ENCODE results near the gene PTPRR.

Gene PTPRR

DNA sequence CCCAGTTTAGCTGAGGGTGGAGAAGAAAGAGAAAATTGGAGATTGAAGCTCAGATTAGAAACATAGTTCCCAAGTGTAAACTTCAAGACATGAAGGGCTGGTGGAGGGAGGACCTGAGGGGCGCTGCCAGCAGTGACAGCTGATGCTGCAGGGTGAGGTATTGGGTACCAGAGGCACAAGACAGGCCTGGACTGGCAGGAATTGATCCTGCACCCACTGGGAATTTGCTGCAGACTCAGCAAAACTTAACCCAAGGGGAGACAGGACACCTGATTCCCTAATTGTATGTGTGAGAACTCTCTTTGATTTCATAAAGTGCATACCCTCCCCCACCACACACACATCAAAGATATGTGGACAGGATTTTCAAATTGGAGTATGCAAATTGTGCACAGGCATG lies 11.6 kb downstream of the PTPRR start:
- no peak for DNase-seq

DNA sequence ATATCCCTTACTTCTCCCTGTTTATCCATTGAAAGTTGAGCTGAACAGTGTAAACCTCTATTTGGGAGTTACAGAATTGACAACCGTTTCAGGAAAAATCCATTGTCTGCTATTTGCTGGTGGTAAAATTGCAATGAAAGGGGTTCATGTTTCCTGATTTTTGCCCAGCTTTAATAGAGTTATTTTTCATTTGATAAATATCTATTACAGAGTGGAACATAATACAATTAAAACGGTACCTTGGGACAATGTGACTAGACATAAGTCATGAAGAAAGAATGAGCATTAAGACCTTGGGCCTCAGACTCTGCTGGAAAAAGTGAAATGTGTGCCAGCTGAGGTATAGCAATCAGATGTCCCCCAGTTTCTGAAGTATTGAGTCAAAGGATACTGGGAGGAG lies 13.1 kb downstream of the PTPRR start:
- no peak for DNase-seq

DNA sequence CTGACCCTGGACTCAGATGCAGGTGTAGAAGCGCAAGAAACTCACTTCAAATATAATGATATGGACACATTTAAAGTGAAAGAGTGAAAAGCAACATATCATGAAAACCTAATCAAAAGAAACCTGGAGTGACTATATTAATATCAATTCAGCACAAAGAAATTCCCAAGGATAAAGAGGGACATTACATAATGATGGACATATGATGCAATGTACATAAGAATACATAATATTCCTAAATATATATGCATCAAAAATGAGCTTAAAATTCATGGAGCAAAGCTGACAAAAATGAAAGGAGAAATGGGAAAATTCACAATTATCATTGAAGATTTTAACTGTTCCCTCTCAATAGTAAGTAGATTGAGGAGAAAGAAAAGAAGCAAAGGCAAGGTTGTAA lies 24.6 kb downstream of the PTPRR start:
- no peak for DNase-seq

DNA sequence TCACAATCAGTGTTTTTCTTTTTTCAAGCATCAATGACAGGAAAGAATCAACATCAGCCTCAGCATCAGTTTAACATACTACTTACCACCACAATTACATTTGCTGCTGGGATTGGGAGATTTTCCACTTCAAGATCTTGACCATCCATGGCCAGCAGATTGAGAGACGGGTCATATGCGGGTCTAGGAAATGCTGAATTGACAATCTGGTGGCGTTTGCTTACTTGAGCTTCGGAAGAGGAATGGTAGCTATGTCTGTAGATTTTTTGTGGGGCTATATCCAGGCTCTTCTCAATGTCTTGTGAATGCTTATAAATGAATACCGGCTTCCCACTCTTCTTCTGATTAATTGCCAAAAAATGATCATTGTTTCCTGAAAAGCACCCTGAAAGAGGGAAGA lies 27.9 kb downstream of the PTPRR start:
- DNase-seq = no peak

DNA sequence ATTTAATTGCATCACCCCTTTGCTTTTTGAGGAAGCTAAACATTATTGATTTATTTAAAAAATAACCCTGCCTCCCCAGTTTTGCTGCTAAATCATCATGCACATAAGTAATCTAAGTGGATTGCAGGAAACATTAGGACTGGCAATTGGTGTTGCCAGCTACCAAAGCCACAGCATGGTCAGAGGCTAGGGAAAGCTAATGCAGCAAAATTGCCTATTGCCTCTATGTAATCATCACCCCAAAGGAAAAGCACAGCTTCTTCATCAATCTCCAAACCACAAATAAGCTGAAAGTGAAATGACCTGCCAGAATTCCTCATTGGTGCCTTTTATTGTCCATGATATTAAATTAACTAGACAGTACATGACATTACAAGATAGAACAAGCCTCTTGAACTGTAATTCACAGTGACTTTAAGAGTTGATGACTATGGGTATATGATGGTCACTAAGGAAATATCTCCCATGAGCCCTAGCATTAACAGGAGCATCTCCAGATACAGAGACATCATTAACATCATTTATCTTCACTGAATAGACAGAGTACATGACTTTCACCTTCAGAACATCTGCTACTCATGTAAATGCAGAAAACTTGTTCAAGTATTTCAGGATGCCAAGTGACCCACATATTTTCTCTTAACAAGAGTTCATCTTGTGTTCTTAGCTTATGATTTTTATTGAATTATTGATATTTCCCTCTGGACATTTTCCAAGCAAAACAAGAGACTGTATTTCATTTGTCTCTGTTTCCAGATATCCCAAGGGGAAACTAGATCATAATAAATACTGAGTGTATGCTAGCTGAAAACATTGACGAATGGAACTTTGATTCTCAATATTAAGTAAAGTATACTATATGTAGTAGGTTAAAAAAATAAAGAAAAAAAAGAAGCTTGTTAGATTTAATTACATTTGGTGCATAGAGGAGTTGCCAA lies 29.4 kb downstream of the PTPRR start:
- no peak for DNase-seq

DNA sequence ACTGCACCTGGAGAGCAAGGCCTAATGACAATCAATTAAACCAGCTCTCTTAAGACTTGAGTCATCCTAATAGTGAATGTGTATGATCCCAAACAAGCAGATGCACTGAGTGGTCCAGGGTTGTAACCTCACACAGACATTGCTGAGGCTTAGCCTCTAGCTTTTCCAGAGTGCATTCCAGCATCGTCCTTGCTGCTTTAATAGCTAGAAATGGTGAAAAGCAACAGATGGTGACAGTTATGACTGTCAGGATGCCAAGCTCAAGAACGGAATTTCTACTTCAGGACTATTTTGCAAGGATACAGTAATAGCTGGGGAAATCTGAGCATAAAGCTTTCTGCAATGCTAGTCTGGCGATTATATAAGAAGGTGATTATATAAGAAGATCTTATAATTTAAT lies 34.6 kb downstream of the PTPRR start:
- DNase-seq = no peak

DNA sequence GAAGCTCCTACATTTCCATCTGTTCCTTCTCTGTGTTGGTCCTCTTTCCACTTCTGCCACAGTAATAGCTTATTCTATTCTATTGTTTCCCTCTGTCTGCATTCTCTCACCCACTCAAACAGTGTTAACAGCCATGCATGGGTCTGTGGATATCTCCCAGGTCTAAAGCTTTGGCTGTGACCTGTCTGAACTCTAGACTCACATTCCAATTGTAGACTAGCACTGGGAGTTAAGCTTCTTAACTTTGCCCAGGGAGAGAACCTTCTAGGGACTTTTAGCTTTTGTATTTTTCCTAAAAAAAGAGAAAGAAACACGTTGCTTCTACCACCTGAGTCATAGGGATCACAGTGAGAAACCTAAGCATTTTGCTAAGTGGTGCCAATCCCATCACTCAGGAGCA lies 36.7 kb downstream of the PTPRR start:
- no peak for DNase-seq

DNA sequence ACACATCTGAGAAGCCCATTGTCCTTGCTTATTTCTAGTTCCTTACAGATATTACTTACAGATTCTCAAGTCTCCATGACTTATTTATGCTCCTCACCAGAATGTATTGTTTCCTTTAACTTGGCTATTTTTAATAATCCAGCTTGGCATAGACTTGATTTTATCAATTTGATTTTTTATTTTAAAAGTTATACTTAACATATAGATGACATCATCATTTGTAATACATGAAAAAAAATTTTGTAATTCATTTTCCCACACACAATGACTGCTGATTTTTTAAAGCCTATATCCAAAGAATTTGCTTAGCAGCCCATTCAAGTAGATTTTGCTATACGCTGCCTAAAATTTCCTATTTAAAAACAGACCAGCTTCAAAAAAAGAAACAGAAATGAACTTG lies 39.8 kb downstream of the PTPRR start:
- no peak for DNase-seq

DNA sequence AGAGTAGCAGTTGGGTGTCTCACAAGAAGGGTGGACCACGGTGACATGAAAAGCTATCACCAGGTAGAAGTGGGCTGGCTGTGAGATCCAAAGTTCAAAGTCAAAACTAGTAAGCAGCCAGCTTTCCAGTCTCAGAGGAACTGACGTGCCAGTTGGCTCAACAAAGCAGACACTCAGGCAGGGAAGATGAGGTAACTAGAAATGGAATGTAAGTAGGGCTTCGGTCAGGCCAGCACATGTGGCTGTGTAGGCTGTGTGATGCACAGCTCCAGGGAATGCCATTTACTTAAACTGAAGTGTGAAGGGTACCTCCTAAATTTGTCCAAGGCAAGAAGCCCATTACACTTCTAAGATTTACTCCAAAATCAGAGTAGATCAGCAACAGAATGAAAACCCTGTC lies 43.6 kb downstream of the PTPRR start:
- DNase-seq = no peak

DNA sequence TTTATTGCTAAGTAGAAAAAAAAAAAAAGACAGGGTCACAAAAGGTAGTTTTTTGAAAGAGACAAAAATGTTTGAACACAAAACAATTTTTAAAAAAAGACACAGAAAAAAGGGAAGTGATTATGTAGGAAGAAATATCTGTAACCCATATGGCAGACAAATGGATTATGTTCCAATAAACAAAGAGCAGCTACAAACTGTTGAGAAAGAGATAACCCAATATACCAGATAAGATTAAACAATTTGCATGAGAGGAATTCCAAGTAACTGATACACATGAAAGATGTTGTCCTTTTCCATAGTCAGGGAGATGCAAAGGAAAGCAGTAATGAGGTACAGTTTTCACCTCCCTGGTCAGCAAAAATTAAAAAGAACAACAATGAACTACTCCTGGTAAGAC lies 44.9 kb downstream of the PTPRR start:
- no peak for DNase-seq

DNA sequence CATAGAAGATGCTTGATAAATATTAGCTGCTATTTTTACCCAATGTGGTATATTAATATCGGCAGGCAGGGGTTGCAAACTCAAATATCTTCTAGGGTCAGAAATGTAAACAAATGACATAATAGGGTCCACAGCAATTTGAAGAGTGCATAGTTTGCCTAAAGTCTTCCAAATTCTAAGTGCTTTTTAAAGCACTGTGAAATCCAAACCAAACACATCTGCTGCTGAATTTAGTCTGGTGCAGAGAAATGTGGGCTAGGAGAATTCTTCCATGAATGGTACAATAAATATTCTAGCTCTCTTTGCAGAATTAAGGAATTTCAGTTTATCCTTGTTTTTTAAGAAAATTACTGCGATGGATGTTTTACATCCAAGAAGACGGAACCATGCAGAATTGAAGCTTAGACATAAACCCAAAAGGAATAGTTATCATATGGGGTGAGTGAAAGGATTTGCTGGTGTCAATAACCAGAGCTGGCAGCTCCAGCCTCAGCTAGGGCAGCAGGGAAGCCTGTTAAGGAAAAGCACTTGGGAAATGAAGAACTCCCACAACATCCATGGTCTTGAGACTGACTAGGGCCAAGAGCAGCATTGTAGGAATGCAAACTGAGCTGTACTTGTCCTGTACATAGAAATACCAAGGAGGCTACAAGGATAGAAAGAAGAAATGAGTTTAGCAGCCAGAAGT lies 65.5 kb downstream of the PTPRR start:
- DNase-seq = no peak

DNA sequence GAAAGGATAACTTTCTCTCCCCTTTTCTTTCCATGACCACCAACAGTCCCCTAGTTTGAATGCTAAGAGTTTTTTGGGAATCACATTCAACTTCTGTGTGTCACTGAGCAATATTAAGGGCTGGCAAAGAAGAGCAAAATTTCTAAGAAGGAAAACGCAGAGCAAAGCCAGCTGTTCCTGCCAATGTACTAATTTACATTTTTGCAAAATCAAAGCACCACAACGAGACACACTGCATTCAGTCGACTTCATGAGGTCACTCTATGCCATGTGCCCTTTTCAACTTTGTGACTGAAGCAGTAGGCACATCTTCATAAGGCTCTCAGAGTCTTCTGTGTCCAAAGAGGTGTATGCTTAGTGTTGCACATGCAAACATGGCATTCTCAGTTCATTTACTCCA lies 66.4 kb downstream of the PTPRR start:
- DNase-seq = no peak

DNA sequence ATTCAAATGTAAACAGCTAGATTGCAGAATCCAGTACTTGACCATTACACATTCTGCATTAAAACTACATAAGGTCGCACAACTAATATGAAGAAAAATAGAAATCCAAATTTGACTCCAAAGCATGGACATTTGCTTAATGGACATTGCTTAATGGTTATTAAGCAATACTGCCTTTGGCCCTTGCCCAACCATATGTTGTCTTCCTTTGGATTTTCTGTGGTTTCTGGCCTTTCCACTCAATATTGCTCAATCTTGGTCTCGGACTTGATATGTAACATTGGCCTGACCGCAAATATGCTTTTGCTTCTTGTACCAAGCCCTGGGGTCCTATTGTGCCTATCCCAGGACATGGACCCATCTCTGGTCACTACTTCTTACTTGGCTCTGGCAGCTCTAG lies 67.2 kb downstream of the PTPRR start:
- DNase-seq = no peak

DNA sequence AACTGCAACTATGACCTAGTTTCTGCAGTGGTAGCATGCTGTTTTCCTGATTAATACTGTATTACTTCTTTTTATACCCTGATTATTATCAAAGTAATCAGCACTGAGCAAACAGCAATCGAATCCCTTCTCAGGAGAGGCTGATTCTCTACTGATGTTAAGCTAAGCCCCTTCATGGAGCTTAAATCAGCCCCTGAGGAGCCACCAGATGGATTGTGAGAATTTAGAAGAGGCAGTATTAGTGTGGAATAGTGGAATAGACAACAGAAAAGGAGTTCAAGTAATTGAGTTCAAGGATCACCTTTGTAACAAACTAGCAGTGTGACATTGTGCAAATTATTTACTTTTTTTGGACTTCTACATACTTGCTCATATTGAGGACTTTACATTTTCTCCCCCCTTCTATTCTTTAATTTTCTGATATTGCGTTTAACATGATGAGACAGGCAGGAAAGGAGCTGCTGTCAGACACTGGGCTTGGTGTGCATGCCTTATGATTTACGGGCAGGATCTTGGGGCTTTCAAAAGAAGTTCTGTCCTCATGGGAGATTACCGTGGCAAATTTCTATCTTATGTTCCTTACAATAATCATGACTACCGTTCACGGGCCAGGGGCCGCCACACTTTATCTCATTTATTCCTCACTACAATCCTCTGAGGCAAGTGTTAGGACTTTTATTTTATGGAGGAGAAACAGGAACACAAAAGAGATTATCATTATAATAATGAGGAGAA lies 68.0 kb downstream of the PTPRR start:
- no peak for DNase-seq

DNA sequence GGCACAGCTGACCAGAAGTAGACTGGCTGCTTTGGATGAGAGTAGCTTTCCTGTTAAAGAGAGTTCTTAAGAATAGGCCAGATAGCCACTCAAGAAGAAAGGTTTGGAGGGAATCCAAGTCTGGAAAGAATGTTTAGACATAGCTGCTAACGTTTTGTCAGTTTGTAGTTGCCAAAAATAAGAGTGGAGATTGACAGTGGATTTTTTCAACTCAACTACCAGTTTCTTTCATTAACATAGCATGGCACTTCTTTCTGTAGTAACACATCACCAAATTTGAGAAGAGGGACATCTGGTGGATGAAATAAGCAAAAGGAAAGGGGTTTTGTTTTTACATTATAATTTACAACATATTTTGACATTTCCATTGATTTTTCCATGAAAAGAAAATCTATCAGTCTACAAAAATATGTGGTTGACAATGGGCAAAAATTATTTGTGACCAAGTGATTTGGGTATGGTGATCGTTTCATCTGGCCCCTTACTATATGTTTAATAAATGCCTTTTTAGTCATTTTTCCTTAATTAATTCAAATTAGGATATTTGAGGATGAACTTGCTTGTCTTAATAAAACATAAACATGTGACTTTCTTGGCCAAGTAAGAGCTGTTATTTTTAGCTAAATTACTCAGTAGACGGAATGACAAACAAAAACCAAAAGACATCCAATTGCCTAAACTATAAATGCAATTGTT lies 71.1 kb downstream of the PTPRR start:
- DNase-seq = no peak

DNA sequence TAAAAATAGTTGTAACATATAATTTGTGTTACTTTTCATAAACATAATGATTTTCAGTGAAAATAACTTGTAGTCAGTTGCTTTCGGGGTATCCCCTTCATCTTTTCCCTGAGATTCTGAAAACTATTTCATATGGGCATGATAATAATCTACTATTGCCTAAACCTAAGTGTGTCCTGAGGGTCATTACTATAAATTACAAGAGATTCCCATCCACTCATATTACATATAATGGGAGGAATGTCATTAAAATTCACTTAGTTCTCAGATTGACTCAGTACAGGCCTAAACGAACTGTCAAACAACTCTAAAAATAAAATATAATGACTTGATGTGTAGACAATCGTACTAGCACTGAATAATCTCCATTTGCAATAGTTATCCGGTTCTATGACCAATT lies 72.7 kb downstream of the PTPRR start:
- DNase-seq = no peak

DNA sequence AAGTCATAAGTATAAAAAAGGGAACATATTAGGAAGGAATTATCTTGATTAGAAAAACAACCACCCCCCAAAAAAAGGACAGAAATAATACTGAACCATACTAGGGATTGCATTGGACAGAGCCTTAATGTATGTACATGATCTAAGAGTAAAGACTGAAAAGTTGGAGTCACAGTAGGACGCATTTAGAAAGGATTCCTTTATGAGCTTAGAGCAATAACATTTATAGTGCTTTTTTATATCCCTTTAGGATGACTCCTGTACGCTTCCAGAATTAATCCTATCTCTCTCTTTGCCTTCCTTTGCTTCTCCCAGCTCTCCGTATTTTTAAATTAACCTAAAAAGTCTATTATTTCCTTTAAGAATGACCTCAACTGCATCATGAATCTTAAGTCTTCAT lies 75.3 kb downstream of the PTPRR start:
- no peak for DNase-seq

DNA sequence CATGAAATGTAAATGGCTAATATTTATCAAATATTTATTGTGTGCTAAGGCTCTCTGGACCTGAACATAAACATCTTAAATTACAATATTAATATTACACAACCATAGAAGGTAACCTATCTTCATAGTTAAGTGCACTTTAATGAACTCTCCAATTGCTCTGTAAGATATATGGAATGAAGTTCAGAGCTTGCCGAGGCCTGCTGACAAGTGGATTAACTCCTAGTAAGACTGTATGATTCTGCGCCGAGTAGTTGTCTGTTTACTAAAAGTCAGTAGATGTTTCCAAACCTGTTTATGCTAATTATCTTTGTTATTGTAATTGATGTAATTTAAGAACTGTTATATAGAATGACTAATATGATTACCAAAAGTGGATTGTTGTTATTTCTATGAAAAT lies 77.2 kb downstream of the PTPRR start:
- no peak for DNase-seq

DNA sequence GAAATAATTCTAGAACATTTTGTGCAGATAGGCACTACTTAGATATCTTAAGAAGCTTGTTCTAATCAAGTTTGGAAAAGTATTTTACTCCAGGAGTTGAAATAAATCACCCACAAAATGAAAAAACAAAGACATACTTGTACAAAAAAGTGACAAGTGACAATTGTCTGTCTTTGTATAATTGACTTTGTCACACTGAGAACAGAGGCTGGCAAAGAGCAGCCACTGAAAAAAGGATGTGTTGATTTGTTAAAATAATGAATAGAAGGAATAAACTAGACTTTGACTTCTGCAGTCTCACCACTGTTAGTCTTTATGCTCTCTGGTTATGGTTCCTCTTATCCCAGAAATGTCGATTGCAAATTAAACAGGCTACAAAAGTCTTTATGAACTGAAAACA lies 77.6 kb downstream of the PTPRR start:
- DNase-seq = no peak

DNA sequence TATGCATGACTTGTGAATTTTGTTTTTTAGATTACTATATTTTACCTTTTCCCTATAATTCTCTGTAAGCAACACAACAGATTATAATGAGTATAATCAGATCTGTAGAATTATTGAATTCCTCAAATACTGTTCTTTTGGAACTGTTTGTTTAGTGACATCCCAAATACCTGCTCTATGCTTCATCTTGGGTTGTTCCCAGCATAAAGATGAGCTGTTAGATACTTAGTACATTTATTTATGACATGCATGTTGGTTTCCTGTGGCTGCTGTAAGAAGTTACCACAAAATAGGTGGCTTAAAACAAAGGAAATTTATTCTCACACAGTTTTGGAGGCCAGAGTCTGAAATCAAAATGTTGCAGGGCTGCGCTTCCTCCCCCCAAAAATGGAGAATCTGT lies 78.4 kb downstream of the PTPRR start:
- DNase-seq = no peak

DNA sequence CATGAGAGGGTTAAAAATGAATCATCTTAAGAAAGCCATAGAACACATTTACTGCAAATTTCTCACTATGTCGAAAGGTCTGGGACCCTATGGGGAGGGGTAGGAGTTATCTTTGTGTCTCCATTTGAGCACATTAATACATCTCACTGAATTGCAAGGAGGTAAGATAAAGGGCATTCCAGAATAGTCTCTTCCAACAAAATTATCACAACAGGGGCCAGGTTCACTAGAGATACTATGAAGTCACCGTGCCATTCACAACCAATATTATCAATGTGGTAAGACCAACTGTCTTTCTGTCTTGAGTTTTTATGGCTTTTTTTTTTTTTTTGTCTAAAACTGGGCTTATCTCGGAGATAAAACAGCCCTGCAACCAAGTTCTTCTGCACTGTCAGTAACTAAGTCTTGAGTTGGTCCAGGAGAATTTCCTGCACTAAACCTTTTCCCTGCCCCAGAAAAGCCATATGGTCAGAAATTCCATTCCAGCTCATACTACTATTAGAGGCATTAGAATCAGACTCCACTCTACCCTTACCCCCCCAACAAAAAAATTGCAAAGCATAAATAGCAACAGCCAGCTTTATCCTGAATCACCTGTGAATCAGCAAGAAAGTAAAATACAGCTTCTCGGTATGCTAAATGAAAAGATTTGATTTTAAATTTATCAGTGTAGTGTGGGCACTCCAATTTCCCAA lies 79.7 kb downstream of the PTPRR start:
- DNase-seq = no peak

DNA sequence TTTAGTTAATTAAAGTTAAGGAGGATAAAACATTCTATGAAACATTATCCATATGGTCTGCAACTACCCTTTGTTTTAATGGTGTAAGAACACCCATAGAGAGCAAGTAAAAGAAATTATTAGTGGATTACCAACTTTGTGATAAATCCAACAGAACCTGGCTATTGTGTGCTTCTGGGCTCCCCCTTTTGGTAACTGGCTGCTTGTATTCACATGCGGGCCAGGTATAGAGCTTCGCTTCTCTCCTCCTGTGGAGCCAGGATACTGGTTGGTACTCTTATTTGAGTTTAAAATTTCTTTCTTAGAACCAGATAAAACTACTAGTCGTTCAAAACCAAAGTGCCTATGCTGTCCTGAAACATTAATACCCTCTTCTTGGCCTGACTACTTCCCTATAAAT lies 81.0 kb downstream of the PTPRR start:
- DNase-seq = no peak

DNA sequence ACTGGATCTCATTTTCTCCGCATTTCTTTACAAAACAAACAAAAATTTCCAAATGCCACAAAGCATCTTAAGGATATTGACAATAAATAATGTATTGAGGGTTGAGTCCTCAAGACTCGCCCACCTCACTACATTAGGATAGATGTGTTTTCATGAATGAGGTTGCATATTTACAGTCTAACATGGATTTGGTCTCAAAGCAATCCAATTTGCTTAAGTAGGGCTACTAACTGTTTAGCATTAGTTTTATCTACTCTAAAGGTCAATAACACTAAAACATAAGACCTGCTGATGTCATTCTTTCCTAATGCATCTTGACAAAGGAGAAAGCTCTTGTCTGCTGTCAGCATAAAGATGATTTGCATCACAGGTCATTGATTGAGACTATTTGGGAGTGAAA lies 82.4 kb downstream of the PTPRR start:
- DNase-seq = no peak
